Kidney glomerular epithelial cell (primary cell): ENCODE results near the gene C19orf25.

Source experiments
- DNase-seq: peaks from one replicate; lab custom pipeline; 2025; lab: John Stamatoyannopoulos, UW

The C19orf25 gene

DNA sequence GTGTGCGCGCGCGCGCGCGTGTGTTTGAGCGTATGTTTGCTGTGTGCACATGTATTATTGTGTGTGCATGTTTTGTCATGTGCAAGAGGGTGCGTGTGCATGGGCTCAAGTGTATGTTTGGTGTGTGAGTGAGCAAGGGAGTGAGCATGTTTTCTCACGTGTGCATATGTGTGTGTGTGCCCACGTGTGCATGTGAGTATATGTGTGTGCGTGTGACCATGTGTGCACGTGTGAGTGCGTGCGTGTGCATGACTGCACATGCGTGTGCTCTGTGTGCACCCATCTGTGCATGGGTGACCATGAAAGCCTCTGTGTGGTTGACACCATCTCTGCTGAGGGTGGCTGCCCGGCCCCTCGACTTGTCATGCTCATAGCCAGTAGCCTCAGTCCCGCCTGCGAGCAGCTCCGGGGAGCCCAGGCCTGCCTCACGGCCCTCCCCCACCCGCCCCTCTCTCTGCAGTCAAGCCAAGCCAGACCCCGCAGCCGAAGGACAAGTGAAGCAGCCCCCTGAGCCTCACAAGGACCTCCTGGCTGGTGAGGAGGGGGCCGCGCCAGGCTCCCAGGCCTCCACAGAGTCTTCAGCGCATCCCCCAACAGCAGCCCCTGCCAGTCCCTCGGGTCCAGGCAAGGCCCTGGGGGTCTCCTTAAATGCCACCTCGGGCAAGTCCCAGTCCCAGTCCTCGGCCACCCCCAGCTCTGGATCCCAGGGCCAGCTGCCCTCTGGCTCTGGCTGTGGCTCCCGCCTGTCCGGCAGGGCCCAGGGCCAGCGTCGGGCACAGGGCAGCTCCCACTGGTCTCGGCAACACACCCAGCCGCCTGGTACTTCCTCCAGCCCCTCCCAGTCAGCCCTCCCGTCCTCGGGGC lies 17.9 kb upstream of the C19orf25 start:
- DNase-seq = no peak

DNA sequence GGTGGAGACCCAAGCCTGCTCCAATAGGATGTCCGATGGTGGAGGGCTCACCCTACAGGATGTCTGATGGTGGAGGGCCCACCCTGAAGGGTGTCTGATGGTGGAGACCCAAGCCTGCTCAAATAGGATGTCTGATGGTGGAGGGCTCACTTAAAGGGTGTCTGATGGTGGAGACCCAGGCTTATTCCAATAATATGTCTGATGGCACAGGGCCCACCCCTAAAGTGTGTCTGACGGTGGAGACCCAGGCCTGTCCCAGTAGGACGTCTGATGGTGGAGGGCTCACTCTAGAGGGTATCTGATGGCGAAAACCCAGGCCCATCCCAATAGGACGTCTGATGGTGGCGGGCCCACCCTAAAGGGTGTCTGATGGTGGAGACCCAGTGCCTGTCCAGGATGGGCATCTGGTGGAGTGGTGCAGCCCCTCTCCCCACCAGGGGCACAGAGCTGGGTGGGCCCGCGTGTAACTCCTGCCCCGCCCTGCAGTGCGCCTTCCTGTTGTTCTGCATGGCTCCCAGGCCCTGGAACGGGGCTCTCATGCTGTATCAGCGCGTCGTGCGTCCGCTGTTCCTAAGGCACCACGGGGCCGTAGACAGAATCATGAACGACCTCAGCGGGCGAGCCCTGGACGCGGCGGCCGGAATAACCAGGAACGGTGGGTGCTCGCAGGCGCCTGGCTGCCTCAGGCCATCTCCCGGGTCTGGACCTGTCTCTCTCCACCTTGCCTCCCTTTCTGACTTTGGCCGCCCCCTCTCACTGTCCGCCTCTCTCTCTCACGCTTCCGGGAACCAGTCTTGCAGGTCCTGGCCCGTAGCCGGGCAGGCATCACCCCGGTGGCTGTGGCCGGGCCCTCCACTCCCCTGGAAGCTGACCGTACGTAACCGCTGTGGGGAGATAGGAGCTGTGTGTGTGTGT lies 17.0 kb upstream of the C19orf25 start:
- DNase-seq = no peak

DNA sequence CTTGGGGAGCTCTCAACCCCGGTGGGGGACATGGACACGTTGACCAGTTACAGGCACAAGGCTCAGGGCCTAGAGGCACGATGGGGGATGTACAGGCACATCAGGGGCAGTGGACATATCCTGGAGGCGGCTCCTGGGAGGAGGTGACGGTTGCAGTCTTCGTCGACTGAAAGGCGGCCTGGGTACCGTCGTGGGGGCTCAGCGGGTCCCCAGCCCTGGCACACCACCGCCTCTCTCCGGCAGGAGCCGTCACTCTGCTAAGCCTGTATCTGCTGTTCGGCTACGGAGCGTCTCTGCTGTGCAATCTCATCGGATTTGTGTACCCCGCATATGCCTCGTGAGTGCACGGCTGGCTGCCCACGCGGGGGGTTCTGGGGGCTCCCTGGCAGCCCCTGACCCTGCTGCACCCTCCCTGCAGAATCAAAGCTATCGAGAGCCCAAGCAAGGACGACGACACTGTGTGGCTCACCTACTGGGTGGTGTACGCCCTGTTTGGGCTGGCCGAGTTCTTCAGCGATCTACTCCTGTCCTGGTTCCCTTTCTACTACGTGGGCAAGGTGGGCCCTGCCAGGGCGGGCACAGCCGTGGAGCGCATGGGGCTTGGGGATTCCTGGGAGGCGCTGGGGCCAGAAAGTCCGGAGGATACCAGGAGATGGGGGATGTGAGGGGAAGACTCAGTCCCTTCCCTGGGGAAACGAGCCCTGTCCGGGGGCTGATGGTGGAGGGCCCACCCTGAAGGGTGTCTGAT lies 16.2 kb upstream of the C19orf25 start:
- no peak for DNase-seq

DNA sequence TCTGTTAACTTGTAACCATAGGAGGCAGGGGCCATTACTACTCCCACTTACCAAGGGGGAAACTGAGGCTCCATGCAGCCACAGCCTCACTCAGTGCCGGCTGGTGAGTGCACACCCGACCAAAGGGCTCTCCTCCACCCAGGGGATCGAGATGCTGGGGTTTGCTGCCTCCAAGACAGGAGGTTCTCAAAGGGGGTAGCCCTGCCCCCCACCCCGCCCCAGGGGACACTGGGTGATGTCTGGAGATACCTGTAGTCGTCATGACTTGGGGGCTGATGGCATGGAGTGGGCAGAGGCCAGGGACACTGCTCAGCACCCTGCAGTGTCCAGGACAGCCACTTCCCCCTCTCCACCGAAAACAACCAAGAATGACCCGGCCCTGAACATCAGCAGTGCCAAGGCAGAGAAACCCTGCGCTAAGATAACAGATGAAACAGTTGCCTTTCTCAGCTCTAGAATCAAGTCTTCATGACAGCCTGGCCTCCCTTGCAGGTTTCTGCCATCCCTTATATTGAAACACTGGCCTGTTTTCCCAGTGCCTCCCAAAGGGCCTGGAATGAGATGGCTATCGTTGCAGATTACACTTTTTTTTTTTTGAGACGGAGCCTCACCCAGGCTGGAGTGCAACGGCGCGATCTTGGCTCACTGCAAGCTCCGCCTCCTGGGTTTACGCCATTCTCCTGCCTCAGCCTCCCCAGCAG lies 15.2 kb upstream of the C19orf25 start:
- no peak for DNase-seq

DNA sequence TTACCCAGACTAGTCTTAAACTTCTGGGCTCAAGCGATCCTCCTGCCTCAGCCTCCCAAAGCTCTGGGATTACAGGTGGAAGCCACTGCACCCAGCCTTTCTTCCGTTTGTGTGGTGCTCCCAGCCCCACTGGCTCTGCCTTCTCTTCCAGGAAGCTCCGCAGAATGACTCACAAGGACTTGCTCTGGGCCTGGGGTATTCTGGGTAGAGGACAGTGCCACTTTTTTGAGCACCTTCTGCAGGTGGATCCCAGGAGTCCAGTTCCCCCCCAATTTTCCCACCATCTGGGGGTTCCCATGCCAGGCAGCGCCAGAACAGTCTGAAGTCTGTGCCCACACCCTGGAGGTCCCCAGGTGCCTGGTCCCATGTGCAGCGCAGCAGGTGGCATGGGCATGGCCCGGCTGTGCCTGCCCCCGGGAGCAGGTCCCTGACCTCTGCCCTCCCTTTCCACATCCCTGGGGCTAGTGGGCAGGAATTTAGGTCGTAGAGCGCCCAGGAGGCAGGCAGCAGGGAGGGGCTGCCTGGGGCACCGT lies 13.5 kb upstream of the C19orf25 start:
- no peak for DNase-seq

DNA sequence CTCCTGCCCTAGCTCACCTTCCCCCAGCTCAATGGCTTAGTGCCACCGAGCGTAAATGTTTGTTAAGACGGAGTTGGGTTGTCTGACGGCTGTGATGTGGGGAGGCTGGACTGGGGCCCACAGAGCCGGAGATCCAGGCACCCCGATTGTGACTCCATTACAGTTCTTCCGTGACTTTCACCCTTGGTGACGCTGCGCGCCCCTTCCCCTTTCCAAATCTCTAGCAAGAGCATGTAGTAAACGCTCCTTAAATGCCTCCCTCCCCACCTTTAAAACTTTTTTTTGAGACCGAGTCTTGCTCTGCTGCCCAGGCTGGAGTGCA lies 12.8 kb upstream of the C19orf25 start:
- no peak for DNase-seq

DNA sequence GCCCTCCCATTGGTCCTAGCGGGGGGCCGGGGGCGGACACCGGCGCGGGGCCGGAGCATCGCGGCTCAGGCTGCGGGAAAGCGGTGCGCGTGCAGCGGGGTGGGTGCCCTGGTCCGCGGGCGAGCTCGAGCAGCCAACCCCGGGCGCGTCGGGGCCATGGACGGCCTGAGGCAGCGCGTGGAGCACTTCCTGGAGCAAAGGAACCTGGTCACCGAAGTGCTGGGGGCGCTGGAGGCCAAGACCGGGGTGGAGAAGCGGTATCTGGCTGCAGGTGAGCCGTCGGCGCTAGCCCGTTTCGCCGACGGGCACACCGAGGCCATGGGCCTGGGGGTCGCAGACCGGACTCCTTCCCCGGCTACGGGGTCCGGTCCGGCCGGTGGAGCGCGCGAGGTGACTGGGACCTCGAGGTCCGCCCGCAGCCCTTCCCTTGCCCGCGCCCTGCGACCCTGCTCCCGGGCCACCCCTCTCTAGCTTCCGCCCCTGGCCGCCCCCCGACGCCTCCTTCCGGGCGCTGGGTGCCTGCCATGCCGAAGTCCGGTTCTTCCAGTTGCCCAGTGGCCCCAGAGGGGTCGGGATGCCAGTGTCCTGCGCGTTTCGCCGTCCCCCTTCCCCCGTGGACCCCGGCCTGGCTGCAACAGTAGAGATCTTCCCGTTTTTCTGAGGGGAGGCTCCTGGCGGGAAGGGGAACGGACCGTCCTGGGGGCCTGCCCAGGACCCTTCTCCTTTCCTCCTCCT lies 12.3 kb upstream of the C19orf25 start, which contains the start of gene REEP6:
TSS of gene REEP6 (plus strand) at position 68 of the 735 bp plus-strand sequence. CDS start at position 157, 89 bp downstream.
- no peak for DNase-seq

DNA sequence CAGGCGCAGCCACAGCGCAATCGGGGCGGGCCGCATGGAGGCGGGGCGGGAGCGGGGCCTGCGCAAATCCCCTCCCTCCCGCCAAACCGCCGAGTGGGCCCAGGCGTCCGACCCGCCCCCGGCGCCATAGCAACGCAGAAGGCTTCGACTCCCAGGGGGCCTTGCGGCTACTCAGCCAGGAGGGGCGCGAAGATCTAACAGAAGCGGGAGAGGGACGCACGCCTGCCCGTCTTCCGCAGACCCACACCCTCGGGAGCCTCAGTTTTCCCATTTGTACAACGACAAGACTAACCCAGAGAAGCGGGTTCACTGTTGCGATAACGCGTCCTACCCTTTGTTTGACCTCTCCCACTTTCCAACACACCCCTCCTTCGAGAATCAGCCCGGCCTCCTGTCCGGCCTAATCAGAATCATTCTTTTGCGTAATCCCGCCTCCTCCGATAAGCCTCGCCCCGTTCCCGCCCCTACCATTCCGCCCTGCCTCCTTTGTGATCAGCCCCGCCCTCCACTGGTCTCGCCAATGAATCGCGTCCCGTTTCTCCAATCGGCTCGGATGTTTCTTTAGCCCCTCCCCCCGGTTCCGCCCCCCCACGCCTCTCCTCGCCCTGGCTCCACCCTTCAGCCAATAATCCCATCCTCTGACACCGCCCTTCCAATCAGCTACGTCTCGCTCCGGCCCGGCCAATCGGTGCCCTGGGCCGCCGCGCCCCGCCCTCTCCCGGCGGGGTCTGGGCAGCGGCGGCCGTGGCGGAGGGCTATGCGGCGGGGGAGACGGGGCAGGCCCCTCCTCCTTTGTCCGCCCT lies 11.5 kb upstream of the C19orf25 start, which contains the start of gene PCSK4:
TSS of gene PCSK4 (minus strand) at position 40 of the 803 bp plus-strand sequence. CDS start at position 36, 4 bp downstream.
- DNase-seq = peak; percentile 98

DNA sequence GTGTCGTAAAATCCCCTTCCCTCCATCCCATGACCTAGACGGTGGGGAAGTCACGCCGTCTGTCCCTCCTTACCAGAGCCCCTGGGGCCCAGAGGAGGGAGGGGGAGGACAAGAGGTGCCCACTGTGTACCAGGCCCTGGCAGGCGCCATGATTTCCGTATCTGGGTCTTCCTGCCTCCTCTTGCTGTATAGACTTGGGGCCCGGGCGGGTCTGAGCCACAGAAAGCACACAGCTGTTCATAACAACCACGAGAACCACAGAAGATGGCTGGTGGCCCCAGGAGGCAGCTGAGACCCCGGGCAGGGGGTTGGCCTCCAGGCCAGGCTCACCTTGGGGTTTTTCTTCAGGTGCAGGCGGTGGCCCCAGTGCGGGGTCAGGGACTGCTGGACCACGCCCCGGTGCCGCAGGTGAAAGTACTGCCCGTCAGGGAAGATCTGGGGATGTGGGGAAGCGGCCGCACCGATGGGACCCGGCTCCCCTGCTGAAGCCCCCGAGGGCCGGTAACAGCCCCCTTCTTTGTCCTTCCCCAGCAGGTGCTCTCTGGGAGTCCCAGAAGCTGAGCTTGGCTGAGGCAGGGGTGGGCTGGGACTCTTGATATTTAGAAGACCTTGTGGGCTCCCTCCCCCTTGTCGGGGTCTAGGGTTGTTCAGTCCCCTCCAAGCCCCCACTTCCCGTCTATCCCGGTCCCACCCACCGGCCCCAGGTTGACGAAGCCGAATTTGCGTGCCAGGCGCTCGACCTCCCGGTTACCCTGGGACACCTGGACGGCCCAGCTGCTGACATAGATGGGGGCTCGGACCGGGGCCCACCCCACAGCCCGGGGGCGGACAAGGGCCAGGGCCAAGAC lies 10.7 kb upstream of the C19orf25 start:
- DNase-seq = no peak

DNA sequence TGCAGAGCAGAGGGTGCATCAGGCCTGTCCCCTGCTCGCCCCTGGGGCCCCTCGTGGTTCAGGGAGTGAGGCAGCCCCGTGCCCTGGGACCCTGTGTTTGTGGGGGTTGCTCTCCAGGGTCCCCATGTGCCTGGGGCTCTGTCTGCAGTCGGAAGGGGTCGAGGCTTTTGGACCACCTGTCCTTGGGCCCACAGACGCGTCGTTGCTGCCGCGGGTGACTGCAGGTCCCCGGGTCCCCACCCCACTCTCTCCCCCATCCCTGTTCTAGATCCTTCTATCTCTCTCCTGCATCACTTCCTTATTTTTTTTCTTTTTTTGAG lies 9.2 kb upstream of the C19orf25 start:
- no peak for DNase-seq

DNA sequence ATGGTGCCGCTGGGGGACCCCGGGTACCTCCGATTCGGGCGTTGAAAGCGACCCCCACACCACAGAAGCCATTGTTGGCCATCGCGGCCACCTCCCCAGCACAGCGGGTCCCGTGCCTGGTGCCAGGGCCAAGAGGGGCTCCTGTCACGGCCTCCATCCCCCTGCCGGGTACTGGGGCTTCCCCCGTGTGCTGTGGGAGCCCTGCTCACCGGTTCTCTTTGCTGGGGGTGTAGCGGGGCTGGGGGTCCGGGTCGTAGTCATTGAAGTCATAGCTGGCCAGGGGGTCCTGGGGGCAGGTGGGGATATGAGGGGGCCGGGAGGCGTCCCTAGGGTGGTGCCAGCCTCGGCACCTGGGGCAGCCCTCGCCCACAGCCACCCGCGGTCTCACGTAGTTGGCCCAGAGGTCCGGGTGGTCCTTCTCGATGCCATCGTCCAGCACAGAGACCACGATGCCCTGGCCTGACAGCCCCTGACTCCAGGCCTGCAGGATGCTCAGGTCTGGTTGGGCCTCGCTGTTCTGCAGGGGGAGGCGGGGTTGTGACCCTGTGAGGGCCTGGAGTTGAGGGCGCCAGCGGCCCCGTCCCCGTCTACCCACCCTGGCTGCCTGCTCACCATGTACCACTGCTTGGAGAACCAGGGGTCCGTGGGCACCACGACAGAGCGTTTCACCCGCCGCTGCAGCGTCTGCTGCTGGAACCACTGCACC lies 8.7 kb upstream of the C19orf25 start:
- no peak for DNase-seq

DNA sequence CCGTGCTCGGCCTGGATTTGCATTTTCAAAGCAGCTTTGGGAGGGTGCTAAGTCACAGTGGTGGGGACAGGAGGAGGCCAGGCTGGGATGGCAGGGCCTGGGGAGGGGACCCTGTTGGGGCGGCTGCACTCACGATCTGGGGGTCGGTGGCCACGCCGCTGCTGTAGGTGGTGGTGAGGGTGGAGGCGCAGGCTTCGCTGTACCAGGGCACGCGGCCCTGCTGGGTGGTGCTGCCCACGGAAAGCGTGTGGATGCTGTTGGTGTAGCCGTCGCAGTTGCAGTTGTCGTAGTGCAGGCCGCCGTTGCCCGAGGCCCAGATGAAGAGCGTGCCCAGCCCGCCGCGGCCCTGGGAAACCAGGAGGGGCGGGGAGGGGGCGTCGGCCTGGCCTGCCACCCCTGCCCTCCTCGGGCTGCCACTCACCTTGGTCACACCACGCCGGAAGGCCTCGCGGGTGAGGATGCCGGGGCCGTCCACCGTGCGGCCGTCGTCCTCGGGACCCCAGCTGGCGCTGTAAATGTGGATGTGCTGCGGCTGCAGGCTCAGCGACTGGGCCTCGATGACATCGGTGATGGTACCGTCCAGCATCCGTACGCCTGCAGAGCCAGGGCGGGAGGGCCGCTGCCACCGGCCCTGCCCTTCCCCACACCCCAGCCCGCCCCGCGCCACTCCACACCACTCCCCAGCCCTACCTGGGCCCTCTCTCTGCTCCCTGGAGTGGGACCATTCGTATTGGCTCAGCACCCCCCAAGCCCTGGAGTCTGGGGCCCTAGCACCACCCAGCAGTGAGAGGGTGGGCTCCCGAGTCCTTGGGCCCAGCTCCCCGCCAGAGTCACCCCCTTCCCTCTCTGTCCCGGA lies 7.9 kb upstream of the C19orf25 start:
- DNase-seq = no peak

DNA sequence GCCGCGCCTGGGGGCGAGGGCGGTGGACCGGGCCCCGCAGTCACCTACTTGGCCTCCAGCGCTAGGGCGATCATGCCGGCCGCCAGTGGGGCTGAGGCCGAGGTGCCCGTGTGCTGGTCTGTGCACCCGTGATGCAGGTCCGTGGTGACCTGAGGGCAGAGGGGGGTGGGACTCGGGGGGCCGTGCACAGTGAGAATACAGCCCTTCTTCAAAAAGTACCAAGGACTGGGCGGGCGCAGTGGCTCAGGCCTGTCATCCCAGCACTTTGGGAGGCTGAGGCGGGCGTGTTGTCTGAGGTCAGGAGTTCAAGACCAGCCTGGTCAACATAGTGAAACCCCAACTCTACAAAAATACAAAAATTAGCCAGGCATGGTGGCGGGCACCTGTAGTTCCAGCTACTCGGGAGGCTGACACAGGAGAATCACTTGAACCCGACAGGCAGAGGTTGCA lies 5.0 kb upstream of the C19orf25 start:
- DNase-seq = no peak

DNA sequence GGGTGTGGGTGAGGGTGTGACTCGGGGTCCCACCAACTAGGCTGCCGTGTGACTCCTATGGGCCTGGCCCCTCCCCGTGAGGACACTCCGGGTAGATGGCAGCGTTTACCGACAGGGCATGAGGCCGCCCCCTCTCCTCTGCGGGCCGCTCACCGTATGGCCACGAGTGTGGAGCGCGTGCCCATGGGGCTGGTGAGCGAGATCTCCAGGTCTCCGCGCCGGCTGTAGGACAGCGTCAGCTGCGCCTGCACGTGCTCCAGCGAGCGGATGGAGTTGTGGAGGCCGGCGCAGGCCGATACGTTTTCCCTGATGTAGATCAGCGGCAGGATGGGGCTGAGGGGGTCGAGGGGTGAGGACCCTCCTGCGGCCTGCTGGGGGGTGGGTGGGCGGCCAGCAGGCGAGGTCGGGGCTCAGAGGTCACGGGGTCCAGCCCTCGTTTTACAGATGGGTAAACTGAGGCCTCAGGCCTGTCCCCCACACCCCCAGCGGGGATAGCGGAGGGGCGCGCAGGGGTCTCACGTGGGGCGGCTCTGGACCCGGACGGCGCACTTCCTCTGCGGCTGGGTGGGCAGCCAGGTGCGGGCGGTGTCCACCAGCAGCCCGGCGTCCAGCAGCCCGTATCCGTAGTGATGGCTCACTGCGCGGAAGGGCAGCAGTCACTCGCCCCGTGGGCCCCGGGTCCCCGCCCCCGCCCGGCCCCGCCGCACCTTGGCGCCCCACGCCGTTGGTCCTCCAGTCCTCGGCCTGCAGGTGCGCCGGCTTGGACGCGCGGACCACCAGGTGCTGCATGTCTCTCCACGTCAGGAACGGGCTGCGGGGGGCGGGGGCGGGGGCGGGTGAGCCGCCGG lies 4.3 kb upstream of the C19orf25 start:
- DNase-seq = no peak

DNA sequence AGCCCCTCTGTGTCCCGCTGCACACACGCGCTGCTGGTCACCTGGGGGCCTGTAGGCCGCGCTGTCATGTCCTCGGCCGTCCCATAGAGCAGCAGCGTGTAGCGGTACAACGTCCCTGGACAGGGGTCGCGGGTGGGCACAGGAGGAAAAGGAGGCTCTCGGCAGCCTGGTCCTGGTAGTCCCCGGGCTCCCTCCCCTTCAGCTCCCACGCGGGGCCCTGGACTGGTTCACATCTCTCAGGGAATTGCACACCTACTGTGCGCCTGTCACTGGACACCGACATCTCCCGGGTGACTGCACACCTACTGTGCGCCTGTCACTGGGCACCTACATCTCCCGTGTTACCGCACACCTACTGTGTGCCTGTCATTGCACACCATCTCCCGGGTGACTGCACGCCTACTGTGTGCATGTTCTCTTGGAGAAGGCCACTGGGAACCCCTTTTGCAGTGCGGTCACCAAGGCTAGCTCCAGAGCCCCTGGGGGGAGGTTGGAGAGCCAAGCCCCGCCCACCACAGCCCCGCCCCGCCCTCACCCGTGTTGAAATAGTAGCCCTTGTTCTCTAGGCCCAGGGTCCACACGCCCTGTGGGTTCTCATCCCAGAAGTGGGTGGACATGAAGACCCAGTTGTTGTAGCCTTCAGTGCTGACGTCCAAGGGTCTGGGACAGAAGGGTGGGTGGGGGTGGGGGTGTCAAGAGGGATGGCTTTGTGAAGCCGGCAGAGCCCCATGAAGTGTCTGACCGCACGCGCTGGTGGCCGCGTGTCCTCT lies 3.5 kb upstream of the C19orf25 start:
- DNase-seq = no peak
